Vagina (tissue), 2 donors: ENCODE results near the gene CACNA1C.

Experiments used
- CTCF ChIP-seq, 3 experiments: fragments of 450-650 bp in 2 of 3; fragments of 200-600 bp in 1 of 3; sonication (generic) in 1 of 3; IDR thresholded peaks; one replicate each; pipeline ENCODE4 v1.5.1; 2017 to 2019; ENCODE audit warnings: antibody characterized with exemption in 3 of 3, mild to moderate bottlenecking in 2 of 3, moderate library complexity in 2 of 3
- POLR2A ChIP-seq, 2 donors: fragments of 450-650 bp; IDR thresholded peaks; one replicate each; pipeline ENCODE4 v1.6.1; 2017; ENCODE audit warnings: antibody characterized with exemption in 2 of 2, mild to moderate bottlenecking in 2 of 2, moderate library complexity in 2 of 2
- POLR2AphosphoS5 ChIP-seq, 2 donors: sonication (generic); formaldehyde crosslinking; IDR thresholded peaks; one replicate each; pipeline ENCODE4 v1.9.0; 2017; ENCODE audit warnings: antibody characterized with exemption in 2 of 2, mild to moderate bottlenecking in 2 of 2, low read depth in 1 of 2; ENCODE audit not compliant: insufficient read depth in 1 of 2

- TF ChIP-seq CTCF (IDR thresholded peaks at IDR 0.05), result no peak
- no peak for TF ChIP-seq POLR2A (IDR thresholded peaks at IDR 0.05)
- TF ChIP-seq POLR2AphosphoS5 (IDR thresholded peaks at IDR 0.05; ENCODE audit: insufficient read depth in 1 of 2, low read depth in 1 of 2), result no peak
Observed at GRCh38 chr12:2287589-2287988, 234.8 kb downstream of the CACNA1C start.
